ENCODE measurements around the gene FTH1. TPM values are rescaled to one million over a fixed set of nuclear protein-coding genes. Genes with fewer than 3 reads are reported as not detected.

FTH1 gene
- total and polyA plus RNA-seq, 2 of the 13 experiments (the other 11 are each of a cell fraction or from before 2014, with no cell fraction given) = 607 to 760 TPM

DNA sequence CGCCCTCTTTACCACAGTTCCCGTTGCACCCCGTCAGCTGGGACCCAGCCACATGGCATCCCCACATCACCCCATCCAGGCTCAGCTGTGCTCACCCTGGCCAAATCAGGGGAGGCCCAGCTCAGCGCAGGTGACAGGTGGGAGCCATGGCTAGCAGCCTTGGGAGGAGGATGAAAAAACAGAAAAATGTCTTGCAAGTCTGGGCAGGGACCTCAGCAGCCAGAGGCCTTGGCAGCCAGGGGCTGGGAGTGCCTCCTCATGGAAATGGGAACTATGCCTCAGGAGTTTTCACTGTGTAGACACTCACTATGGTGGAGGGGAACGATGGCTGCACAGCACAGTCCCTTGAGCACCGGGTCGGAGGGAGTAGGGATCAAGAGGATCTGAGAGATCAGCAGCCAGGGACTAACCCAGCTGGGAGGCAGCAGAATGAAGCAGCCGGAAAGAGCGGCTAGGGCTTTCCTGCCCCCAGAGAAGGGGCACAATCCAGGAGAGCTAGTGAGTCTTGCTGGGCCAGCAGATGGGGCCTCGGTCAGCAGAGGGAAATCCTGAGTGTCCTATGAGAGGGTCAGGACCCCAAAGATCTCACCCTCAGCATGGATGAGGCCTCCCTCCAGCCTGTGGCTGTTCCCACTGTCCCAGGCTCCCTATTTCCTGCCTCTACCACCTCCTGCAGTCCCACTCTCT lies 6.2 kb upstream of the FTH1 start (continued):
- TF ChIP-seq, protein P1, sequence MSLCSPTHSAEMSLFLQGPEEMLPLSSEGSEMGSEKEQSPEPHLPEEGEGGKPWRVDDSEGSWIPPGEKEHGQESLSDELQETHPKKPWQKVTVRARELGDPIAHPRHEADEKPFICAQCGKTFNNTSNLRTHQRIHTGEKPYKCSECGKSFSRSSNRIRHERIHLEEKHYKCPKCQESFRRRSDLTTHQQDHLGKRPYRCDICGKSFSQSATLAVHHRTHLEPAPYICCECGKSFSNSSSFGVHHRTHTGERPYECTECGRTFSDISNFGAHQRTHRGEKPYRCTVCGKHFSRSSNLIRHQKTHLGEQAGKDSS (CRISPR knock-in tag; IDR thresholded peaks at IDR 0.05; ENCODE audit: borderline replicate concordance, low read depth) = 0 out of 2 replicates have a peak, but pooled peaks have one; percentile 30
- TF ChIP-seq ARNT2 (CRISPR knock-in tag; IDR thresholded peaks at IDR 0.05; ENCODE audit: low read depth) (no peak), ZNF775 (CRISPR knock-in tag; IDR thresholded peaks at IDR 0.05; ENCODE audit: borderline replicate concordance) (no peak), BRCA1 (CRISPR knock-in tag; IDR thresholded peaks at IDR 0.05) (no peak), ZNF543 (CRISPR knock-in tag; IDR thresholded peaks at IDR 0.05) (peak; percentile 26; the same call in 1 of the 2 replicates), ZNF124 (CRISPR knock-in tag; IDR thresholded peaks at IDR 0.05) (no peak), MTA1 (CRISPR knock-in tag; IDR thresholded peaks at IDR 0.05; ENCODE audit: borderline replicate concordance) (peak; percentile 95), ZNF260 (CRISPR knock-in tag; IDR thresholded peaks at IDR 0.05; ENCODE audit: borderline replicate concordance, low read depth) (no peak), HNF4A (CRISPR knock-in tag; IDR thresholded peaks at IDR 0.05) (no peak), ZNF235 (CRISPR knock-in tag; IDR thresholded peaks at IDR 0.05; ENCODE audit: borderline replicate concordance) (peak; percentile 0; the same call in 1 of the 2 replicates), ZNF605 (CRISPR knock-in tag; IDR thresholded peaks at IDR 0.05) (peak; percentile 80), ZNF264 (CRISPR knock-in tag; IDR thresholded peaks at IDR 0.05) (no peak), KAT7 (CRISPR knock-in tag; IDR thresholded peaks at IDR 0.05; ENCODE audit: borderline replicate concordance) (no peak), MEF2D (CRISPR knock-in tag; IDR thresholded peaks at IDR 0.05) (peak; percentile 19; the same call in 1 of the 2 replicates), SMYD3 (CRISPR knock-in tag; IDR thresholded peaks at IDR 0.05) (no peak)
- TF ChIP-seq, protein P2, sequence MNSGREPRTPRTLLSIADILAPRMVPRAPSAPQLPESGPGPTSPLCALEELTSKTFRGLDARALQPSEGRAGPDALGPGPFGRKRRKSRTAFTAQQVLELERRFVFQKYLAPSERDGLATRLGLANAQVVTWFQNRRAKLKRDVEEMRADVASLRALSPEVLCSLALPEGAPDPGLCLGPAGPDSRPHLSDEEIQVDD (CRISPR knock-in tag; IDR thresholded peaks at IDR 0.05; ENCODE audit: borderline replicate concordance) = no peak
- TF ChIP-seq, protein P3, sequence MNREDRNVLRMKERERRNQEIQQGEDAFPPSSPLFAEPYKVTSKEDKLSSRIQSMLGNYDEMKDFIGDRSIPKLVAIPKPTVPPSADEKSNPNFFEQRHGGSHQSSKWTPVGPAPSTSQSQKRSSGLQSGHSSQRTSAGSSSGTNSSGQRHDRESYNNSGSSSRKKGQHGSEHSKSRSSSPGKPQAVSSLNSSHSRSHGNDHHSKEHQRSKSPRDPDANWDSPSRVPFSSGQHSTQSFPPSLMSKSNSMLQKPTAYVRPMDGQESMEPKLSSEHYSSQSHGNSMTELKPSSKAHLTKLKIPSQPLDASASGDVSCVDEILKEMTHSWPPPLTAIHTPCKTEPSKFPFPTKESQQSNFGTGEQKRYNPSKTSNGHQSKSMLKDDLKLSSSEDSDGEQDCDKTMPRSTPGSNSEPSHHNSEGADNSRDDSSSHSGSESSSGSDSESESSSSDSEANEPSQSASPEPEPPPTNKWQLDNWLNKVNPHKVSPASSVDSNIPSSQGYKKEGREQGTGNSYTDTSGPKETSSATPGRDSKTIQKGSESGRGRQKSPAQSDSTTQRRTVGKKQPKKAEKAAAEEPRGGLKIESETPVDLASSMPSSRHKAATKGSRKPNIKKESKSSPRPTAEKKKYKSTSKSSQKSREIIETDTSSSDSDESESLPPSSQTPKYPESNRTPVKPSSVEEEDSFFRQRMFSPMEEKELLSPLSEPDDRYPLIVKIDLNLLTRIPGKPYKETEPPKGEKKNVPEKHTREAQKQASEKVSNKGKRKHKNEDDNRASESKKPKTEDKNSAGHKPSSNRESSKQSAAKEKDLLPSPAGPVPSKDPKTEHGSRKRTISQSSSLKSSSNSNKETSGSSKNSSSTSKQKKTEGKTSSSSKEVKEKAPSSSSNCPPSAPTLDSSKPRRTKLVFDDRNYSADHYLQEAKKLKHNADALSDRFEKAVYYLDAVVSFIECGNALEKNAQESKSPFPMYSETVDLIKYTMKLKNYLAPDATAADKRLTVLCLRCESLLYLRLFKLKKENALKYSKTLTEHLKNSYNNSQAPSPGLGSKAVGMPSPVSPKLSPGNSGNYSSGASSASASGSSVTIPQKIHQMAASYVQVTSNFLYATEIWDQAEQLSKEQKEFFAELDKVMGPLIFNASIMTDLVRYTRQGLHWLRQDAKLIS (CRISPR knock-in tag; IDR thresholded peaks at IDR 0.05) = peak; percentile 29; the same call in 1 of the 2 replicates
- TF ChIP-seq, protein P4, sequence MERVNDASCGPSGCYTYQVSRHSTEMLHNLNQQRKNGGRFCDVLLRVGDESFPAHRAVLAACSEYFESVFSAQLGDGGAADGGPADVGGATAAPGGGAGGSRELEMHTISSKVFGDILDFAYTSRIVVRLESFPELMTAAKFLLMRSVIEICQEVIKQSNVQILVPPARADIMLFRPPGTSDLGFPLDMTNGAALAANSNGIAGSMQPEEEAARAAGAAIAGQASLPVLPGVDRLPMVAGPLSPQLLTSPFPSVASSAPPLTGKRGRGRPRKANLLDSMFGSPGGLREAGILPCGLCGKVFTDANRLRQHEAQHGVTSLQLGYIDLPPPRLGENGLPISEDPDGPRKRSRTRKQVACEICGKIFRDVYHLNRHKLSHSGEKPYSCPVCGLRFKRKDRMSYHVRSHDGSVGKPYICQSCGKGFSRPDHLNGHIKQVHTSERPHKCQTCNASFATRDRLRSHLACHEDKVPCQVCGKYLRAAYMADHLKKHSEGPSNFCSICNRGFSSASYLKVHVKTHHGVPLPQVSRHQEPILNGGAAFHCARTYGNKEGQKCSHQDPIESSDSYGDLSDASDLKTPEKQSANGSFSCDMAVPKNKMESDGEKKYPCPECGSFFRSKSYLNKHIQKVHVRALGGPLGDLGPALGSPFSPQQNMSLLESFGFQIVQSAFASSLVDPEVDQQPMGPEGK (CRISPR knock-in tag; IDR thresholded peaks at IDR 0.05) = no peak

Data from HepG2 (cell line).